ENCODE measurements around the gene SP1.

SP1 gene

GRCh38 chr12:53346491-53346890 is 33.5 kb upstream of the SP1 start:
- no peak for TF ChIP-seq EZH2phosphoT487 (conservative IDR thresholded peaks at IDR 0.05; ENCODE audit: low read length)
- TF ChIP-seq CTCF (IDR thresholded peaks at IDR 0.05; ENCODE audit: insufficient read depth, low read length, poor library complexity, severe bottlenecking) = no peak
- Histone ChIP-seq H3K27ac (ENCODE audit: low read depth, low read length) (no peak overlapping the region), H3F3A (ENCODE audit: insufficient read depth) (0 out of 2 replicates have a peak, but pooled peaks cover 6% of the 10 kb centered on the region), H2AFZ (ENCODE audit: low read depth, low read length, severe bottlenecking) (no peak overlapping the region), H3K4me2 (ENCODE audit: low read depth, low read length, poor library complexity, severe bottlenecking) (no peak overlapping the region), H3K4me3 (ENCODE audit: insufficient read depth, low read length, poor library complexity, severe bottlenecking) (no peak overlapping the region), H3K9me2 (replicated peaks; ENCODE audit: insufficient read depth, low read length) (no peaks in the 10 kb centered on the region), H3K9ac (ENCODE audit: low read length) (no peak overlapping the region), H3K9me3 (ENCODE audit: insufficient read depth, low read length) (no peaks in the 10 kb centered on the region), H4K20me1 (ENCODE audit: low read depth, low read length) (no peaks in the 10 kb centered on the region), H3K79me2 (ENCODE audit: insufficient read depth, low read length) (no peaks in the 10 kb centered on the region), H3K36me3 (ENCODE audit: low read length) (no peaks in the 10 kb centered on the region), H3K27me3 (ENCODE audit: low read length) (no peaks in the 10 kb centered on the region)

GRCh38 chr12:53347905-53348304 is 32.1 kb upstream of the SP1 start:
- H3K79me2 ChIP-seq (ENCODE audit: insufficient read depth, low read length) = no peaks in the 10 kb centered on the region
- no peak overlapping the region for H3K27ac ChIP-seq (ENCODE audit: low read depth, low read length)
- no peaks in the 10 kb centered on the region for H3K9me2 ChIP-seq (replicated peaks; ENCODE audit: insufficient read depth, low read length)
- no peak overlapping the region for H3K4me2 ChIP-seq (ENCODE audit: low read depth, low read length, poor library complexity, severe bottlenecking)
- H3K9ac ChIP-seq (ENCODE audit: low read length) = no peak overlapping the region
- H3K27me3 ChIP-seq (ENCODE audit: low read length) = no peaks in the 10 kb centered on the region
- no peaks in the 10 kb centered on the region for H3K36me3 ChIP-seq (ENCODE audit: low read length)
- H2AFZ ChIP-seq (ENCODE audit: low read depth, low read length, severe bottlenecking) = no peak overlapping the region
- TF ChIP-seq CTCF (IDR thresholded peaks at IDR 0.05; ENCODE audit: insufficient read depth, low read length, poor library complexity, severe bottlenecking) (no peak), EZH2phosphoT487 (conservative IDR thresholded peaks at IDR 0.05; ENCODE audit: low read length) (no peak)
- no peaks in the 10 kb centered on the region for H4K20me1 ChIP-seq (ENCODE audit: low read depth, low read length)
- 0 out of 2 replicates have a peak, but pooled peaks cover 6% of the 10 kb centered on the region for H3F3A ChIP-seq (ENCODE audit: insufficient read depth)
- H3K9me3 ChIP-seq (ENCODE audit: insufficient read depth, low read length) = no peaks in the 10 kb centered on the region
- no peak overlapping the region for H3K4me3 ChIP-seq (ENCODE audit: insufficient read depth, low read length, poor library complexity, severe bottlenecking)

- Histone ChIP-seq H3K79me2 (ENCODE audit: insufficient read depth, low read length) (no peaks in the 10 kb centered on the region), H3K4me2 (ENCODE audit: low read depth, low read length, poor library complexity, severe bottlenecking) (no peak overlapping the region), H3K4me3 (ENCODE audit: insufficient read depth, low read length, poor library complexity, severe bottlenecking) (no peak overlapping the region), H2AFZ (ENCODE audit: low read depth, low read length, severe bottlenecking) (peak overlapping the region; percentile 57), H3K9ac (ENCODE audit: low read length) (no peak overlapping the region), H3K36me3 (ENCODE audit: low read length) (no peaks in the 10 kb centered on the region), H3K9me3 (ENCODE audit: insufficient read depth, low read length) (no peaks in the 10 kb centered on the region), H3F3A (ENCODE audit: insufficient read depth) (no peaks in the 10 kb centered on the region), H3K27me3 (ENCODE audit: low read length) (no peaks in the 10 kb centered on the region), H4K20me1 (ENCODE audit: low read depth, low read length) (no peaks in the 10 kb centered on the region), H3K27ac (ENCODE audit: low read depth, low read length) (no peak overlapping the region), H3K9me2 (replicated peaks; ENCODE audit: insufficient read depth, low read length) (no peaks in the 10 kb centered on the region)
- TF ChIP-seq EZH2phosphoT487 (conservative IDR thresholded peaks at IDR 0.05; ENCODE audit: low read length) (no peak), CTCF (IDR thresholded peaks at IDR 0.05; ENCODE audit: insufficient read depth, low read length, poor library complexity, severe bottlenecking) (peak; percentile 70)
Observed at GRCh38 chr12:53352331-53353256, 27.4 kb upstream of the SP1 start.

Data from SU-DHL-6 (cell line).